Measurements from ENCODE around the gene MNX1.

The MNX1 gene

GRCh38 chr7:157037028-157037427 is 26.6 kb upstream of the MNX1 start:
- no peaks in the 10 kb centered on the region for H3K79me2 ChIP-seq (ENCODE audit: insufficient read depth, low read length)
- no peaks in the 10 kb centered on the region for H3K36me3 ChIP-seq (ENCODE audit: insufficient read depth, low read length)
- no peaks in the 10 kb centered on the region for H3K4me1 ChIP-seq (ENCODE audit: insufficient read depth, low read length, poor library complexity, severe bottlenecking)
- no peaks in the 10 kb centered on the region for H3F3A ChIP-seq (ENCODE audit: low read depth)
- no peak overlapping the region for H3K4me3 ChIP-seq (ENCODE audit: low read length, poor library complexity, severe bottlenecking)
- no peaks in the 10 kb centered on the region for H3K9me3 ChIP-seq (ENCODE audit: insufficient read depth, low read depth, low read length)
- H3K4me2 ChIP-seq (ENCODE audit: low read depth, low read length, poor library complexity, severe bottlenecking), result no peak overlapping the region
- H3K27me3 ChIP-seq (ENCODE audit: insufficient read depth, low read length, poor library complexity, severe bottlenecking), result no peaks in the 10 kb centered on the region
- no peaks in the 10 kb centered on the region for H4K20me1 ChIP-seq (ENCODE audit: insufficient read depth, low read length, poor library complexity, severe bottlenecking)
- H3K9me2 ChIP-seq (replicated peaks; ENCODE audit: low read depth, low read length), result no peaks in the 10 kb centered on the region
- H3K9ac ChIP-seq (ENCODE audit: low read depth, low read length, poor library complexity, severe bottlenecking), result no peak overlapping the region
- TF ChIP-seq CTCF (conservative IDR thresholded peaks at IDR 0.05; ENCODE audit: low read length), result no peak
- no peak for TF ChIP-seq EZH2phosphoT487 (IDR thresholded peaks at IDR 0.05; ENCODE audit: borderline replicate concordance)
- H2AFZ ChIP-seq (ENCODE audit: low read length), result no peak overlapping the region

- H3K4me3 ChIP-seq (ENCODE audit: low read length, poor library complexity, severe bottlenecking), result no peak overlapping the region
- no peaks in the 10 kb centered on the region for H3K9me2 ChIP-seq (replicated peaks; ENCODE audit: low read depth, low read length)
- H4K20me1 ChIP-seq (ENCODE audit: insufficient read depth, low read length, poor library complexity, severe bottlenecking), result no peaks in the 10 kb centered on the region
- no peaks in the 10 kb centered on the region for H3K9me3 ChIP-seq (ENCODE audit: insufficient read depth, low read depth, low read length)
- TF ChIP-seq EZH2phosphoT487 (IDR thresholded peaks at IDR 0.05; ENCODE audit: borderline replicate concordance), result no peak
- TF ChIP-seq CTCF (conservative IDR thresholded peaks at IDR 0.05; ENCODE audit: low read length), result no peak
- no peaks in the 10 kb centered on the region for H3K36me3 ChIP-seq (ENCODE audit: insufficient read depth, low read length)
- no peaks in the 10 kb centered on the region for H3F3A ChIP-seq (ENCODE audit: low read depth)
- H3K27me3 ChIP-seq (ENCODE audit: insufficient read depth, low read length, poor library complexity, severe bottlenecking), result no peaks in the 10 kb centered on the region
- H2AFZ ChIP-seq (ENCODE audit: low read length), result no peak overlapping the region
- H3K4me1 ChIP-seq (ENCODE audit: insufficient read depth, low read length, poor library complexity, severe bottlenecking), result no peaks in the 10 kb centered on the region
- H3K4me2 ChIP-seq (ENCODE audit: low read depth, low read length, poor library complexity, severe bottlenecking), result no peak overlapping the region
- H3K79me2 ChIP-seq (ENCODE audit: insufficient read depth, low read length), result no peaks in the 10 kb centered on the region
- no peak overlapping the region for H3K9ac ChIP-seq (ENCODE audit: low read depth, low read length, poor library complexity, severe bottlenecking)
Measured at GRCh38 chr7:157035979-157036378, 25.5 kb upstream of the MNX1 start.

- Histone ChIP-seq H3F3A (ENCODE audit: low read depth) (no peaks in the 10 kb centered on the region), H3K79me2 (ENCODE audit: insufficient read depth, low read length) (no peaks in the 10 kb centered on the region), H3K4me1 (ENCODE audit: insufficient read depth, low read length, poor library complexity, severe bottlenecking) (no peaks in the 10 kb centered on the region), H3K9me3 (ENCODE audit: insufficient read depth, low read depth, low read length) (no peaks in the 10 kb centered on the region), H3K4me2 (ENCODE audit: low read depth, low read length, poor library complexity, severe bottlenecking) (no peak overlapping the region), H2AFZ (ENCODE audit: low read length) (no peak overlapping the region), H3K9me2 (replicated peaks; ENCODE audit: low read depth, low read length) (no peaks in the 10 kb centered on the region), H3K4me3 (ENCODE audit: low read length, poor library complexity, severe bottlenecking) (no peak overlapping the region), H3K36me3 (ENCODE audit: insufficient read depth, low read length) (no peaks in the 10 kb centered on the region), H4K20me1 (ENCODE audit: insufficient read depth, low read length, poor library complexity, severe bottlenecking) (no peaks in the 10 kb centered on the region), H3K27me3 (ENCODE audit: insufficient read depth, low read length, poor library complexity, severe bottlenecking) (no peaks in the 10 kb centered on the region), H3K9ac (ENCODE audit: low read depth, low read length, poor library complexity, severe bottlenecking) (no peak overlapping the region)
- no peak for TF ChIP-seq EZH2phosphoT487 (IDR thresholded peaks at IDR 0.05; ENCODE audit: borderline replicate concordance)
- TF ChIP-seq CTCF (conservative IDR thresholded peaks at IDR 0.05; ENCODE audit: low read length), result no peak
Measured at GRCh38 chr7:157035302-157035701, 24.8 kb upstream of the MNX1 start.

Measured in Loucy (cell line).